ENCODE measurements around the gene PRUNE2.

GRCh38 chr9:76943054-76943453 is 37.1 kb upstream of the PRUNE2 start:
- no peak for TF ChIP-seq PTBP1 (IDR thresholded peaks at IDR 0.05; ENCODE audit: low read depth, low read length, poor library complexity, severe bottlenecking)
- no peak for TF ChIP-seq MAFK (conservative IDR thresholded peaks at IDR 0.05 in 1 of 2, IDR thresholded peaks at IDR 0.05 in 1 of 2; ENCODE audit: low read length in 2 of 2)
- no peak for TF ChIP-seq CREB1 (IDR thresholded peaks at IDR 0.05)
- TF ChIP-seq CREB1 (CRISPR knock-in tag; IDR thresholded peaks at IDR 0.05) = no peak
- TF ChIP-seq MEIS2 (CRISPR knock-in tag; IDR thresholded peaks at IDR 0.05) = no peak
- no peak for TF ChIP-seq TCF12 (IDR thresholded peaks at IDR 0.05)
- TF ChIP-seq TCF12 (CRISPR knock-in tag; IDR thresholded peaks at IDR 0.05) = no peak
- no peak for TF ChIP-seq KDM1A (CRISPR knock-in tag; IDR thresholded peaks at IDR 0.05)
- no peak for TF ChIP-seq ZNF264 (CRISPR knock-in tag; IDR thresholded peaks at IDR 0.05)
- TF ChIP-seq CTCF (CRISPR knock-in tag; IDR thresholded peaks at IDR 0.05) = no peak

Measured in HepG2 (cell line).